ENCODE data around the gene UBE2I.
A peak's percentile ranks its signal among the peaks of the same experiment; 100 is the strongest.

UBE2I gene

DNA sequence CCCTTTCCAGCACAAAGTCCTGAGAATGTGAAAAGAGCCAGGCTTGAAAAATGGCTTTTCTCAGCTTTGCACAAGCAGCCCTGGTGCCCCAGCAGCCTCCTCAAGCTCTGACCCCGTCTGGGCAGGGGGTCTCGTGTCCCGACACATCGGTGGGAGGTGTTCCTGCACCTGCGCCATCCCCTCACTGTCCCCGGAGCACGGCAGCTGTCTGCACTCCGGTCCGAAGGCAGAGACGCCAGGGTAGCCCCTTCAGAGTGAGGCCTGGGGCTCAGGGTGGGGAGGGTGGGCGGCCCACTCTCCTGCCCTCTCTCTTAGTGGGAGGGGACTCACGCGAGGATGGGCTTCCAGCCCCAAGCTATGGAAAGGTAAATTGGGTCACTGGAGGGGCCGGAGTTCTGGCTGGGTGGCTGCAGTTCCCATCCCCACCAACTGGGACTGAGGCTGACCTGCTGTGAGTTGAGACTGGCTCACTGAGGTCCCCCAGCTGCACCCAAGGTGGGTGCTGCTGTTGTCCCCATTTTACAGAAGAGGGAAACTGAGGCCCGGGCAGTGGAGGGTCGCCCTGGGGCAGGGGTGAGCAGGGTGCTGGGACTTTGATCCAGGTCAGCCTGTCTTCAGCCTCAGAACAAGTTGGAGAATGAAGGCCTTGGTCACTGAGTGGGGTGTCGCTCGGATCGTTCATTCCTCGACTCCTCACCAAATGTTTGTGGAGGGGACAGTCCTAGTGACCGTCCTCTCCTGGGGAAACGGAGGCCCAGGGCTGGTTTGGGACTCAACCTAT is 21.7 kb downstream of the UBE2I start:
- no peak for DNase-seq

DNA sequence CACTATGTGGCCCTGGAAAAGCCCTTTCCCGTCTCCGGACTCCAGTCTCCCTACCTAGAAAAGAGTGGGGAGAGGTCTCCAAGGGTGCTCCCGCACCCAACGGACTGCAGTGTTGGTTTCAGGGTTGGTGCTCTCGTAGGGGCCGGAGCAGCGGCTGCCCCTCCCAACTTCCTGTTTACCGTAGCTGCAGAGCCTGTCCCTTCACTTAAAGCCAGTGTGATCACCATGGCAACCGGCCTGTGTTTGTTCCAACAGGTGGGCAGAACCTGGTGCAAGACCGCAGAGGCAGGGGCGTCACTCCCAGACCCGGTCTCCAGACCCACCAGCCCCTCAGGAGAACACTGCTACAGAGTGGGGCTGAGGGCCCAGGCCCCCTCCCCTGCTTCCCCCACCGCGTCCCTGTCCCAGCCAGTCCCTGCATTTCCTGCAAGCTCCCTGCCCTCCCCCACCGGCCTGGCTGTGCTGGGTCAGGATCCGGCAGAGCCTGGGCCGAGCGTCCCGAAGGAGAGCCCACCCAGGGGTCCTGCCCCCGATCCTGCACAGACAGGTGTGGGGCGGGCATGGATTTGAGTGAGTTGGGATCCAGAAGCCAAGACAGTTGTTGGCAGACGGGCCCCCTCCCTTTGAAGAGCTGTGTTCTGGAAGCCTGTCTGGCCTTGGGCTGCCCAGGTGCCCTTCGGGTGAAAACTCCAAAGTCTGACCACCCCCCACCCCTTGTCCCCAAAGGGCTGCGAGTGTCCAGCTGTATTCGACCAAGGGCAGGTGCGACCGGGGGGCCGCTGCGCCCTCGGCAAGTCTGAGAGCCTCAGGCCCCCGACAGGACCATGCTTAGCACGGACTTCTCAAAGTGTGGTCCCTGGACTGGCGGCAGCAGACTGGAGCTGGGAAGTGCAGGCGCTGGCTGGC is 22.5 kb downstream of the UBE2I start:
- DNase-seq = peak; percentile 63

DNA sequence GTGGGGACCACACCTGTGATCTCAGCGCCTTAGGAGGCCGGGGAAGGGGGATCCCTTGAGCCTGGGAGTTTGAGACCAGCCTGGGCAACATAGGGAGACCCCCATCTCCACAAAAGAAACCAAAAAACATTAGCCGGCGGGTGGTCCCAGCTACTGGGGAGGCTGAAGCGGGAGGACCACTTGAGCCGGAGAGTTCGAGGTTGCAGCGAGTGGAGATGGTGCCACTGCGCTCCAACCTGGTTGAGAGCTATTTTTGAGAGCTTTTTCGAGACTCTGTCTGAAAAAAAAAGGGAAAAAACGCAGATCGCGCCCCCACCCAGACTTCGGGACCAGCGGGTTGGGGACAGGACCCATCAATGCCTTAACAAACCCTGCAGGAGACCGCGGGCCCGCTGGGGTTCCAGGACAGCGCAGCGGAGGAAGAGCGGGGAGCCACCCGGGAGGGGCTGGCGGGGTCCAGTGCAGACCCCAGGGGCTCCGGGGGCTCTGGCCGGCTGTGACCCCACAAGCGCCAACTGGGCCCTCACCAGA is 23.2 kb downstream of the UBE2I start:
- no peak for DNase-seq

DNA sequence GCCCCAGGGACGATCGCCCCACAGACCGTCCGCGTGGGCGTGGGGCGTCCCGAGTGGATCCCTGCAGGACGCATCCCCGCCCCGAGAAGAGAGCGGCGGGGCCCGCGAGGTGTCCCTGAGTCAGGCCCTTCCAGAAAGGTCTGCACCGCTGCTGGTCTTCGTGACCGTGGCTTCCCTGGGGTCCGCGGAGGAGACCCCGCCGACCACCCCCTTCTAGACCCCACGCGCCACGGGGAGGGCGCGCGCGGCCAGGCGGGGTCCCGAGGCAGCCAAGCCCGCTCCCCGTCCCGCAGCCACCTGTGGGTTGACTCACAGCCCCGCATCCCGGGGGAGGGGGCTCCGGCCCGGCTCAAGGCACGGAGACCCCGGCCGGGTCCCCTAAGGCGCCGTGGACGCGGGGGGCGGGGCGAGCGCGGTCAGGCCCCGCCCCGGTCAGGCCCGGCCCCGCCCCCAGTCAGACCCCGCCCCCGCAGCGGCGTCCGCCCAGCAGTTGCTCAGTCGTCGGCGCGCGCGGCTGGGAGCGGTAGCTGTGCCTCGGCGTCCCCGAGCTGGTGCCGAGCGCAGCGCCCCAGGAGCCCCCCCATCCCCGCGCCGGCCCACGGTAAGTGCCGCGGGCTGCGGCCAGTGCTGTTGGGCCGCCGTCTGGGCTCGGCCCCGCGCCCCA is 23.8 kb downstream of the UBE2I start, which contains the start of gene BAIAP3:
Gene BAIAP3 (plus strand): TSS at position 497 of the 664 bp plus-strand sequence. CDS start 4,905 bp downstream, outside the sequence.
- no peak for DNase-seq

DNA sequence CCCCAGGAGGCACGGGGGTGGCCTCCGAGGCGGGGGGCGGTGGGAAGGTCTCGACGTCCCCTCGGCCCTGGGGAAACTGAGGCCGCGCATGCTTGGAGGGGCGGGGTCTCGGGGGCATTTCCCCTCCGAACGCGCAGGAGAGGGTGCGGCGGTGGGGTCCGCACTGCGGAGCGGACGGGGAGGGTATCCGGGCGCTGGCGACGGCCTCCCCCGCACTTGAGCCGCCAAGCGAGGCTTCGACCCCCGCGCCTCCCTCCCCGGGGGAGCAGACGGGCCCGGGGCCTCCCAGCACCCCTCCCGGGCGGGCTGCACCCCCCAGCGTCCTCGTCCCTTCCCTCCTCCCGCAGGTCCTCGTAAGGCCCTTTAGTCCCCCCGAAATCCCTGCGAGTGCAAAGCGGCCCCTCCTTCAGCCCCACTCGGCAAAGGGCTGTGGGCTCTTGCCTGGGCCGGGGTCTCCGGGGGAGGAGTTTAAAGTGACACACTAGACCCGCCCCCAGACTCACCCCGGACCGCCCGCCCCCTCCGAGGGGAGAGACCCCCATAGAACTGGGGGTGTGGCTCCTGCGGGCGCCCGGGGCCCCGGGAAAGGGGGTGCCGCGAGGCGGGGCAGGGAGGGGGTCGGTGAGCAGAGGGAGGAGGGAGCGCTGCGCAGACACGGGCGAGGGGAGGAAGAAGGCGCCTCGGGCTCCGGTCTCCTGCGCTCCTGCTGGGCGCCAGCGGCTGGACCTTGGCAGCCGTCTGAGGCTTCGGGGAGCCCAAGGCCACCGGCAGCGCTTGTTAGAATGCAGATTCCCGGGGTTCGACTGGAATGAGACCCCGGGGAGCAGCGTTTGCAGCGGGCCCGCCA is 24.6 kb downstream of the UBE2I start:
- DNase-seq = no peak

DNA sequence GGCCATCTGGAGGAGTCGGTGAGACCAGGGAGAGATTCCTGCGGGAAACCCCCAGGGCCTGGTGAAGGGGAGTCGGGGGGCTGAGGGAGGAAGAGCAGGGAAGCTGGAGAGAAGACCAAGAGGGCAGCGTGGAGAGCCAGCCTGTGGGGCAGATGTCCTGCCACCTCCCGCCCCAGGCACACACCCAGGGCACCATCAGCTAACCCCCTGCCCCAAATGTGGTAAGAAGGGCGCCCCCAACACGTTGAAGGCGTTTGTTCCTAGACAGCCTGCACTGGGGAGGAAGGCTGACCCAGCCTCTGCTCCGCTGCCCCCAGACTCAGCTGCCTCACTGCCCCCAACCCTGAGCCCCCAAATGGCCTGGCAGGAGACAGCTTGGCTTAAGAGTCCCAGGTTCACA is 25.3 kb downstream of the UBE2I start:
- DNase-seq = no peak

DNA sequence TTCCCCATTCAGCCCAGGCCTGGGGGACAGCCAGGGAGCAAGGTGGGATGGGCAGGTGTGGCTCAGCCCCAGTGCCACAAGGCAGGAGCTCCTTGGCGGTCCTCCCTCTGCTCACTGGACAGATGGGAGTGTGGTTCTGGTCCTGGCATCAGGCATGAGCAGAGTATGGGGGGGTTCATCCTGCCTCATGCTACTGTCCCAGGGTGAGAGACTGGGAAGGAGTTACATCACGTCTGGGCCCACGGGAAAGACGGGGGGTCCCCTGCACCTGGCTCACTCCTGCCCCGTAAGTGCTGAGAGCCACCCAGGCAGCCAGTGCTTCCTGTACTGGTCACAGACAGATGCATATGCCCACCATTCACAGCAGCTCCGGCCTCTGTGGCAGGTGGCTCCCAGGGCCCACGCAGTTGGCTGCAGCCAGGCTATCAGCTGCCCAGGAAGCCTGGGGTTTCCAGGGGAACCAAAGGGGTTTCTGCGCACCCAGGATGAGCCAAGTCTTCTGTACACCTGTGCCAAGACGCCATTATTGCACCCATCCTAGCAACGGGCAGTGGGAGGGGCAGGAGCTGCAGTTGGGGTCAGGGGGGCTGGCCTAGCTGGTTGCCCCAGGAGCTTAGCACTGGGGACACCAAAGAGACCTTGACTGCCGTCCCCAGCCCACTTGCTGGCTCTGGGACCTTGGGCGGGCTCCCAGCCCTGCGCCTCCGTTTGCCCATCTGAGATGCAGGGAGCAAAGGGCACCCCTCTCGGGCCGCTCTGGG is 26.0 kb downstream of the UBE2I start:
- DNase-seq = no peak

DNA sequence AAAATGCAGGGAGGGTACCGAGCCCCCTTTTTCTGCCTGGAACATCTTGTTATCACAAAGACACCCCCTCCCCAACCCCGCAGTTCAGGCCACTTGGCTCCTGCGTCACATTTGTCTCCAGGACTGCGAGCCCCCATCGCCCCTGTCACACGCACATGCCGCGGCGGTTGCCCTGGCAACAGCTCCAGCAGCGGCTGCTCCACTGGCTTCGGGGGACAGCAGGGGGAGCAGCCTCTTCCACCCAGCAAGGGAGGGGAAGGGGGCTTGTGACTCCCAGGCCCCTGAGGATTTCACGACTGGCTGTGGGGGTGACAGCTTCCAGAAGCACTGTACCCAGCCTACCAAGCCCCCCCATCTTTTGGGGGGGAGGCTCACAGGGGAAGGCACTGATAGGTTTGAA is 26.6 kb downstream of the UBE2I start:
- no peak for DNase-seq

DNA sequence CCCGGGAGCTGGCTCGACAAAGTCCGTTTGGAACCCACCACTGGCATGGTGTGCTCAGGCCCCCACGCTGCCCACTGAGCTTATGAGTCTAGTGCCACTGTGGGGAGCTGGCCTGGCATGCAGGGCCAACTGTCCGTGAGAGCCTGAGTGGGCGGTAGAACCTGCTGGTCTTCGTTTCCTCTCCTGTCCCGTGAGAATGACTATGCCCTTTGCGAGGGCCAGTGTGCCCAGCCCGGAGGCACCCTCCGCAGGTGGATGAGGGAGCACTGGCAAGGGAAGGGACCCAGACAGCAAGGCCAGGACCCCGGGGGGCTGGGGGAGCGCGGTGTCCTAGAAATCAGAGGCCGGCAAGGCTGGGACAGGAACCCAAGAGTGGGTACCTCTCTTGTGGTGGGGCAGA is 27.2 kb downstream of the UBE2I start:
- DNase-seq = no peak

DNA sequence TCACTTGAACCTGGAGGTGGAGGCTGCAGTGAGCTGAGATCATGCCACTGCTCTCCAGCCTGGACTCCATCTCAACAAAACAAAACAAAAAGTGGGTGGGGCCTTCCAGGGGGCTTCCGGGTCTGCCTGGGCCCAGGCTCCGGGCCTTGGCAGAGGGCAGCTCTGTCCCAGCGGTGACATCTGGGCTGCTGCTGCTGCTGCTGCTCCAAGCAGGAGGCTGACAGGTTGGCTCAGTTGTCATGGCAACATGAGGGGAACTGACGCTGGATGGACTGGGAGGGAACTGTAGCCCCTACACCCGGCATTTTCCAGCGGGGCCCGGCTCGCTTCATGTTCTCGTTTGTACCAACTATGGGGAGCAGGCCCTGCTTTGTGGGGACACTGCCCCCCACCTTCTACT is 28.1 kb downstream of the UBE2I start:
- no peak for DNase-seq

DNA sequence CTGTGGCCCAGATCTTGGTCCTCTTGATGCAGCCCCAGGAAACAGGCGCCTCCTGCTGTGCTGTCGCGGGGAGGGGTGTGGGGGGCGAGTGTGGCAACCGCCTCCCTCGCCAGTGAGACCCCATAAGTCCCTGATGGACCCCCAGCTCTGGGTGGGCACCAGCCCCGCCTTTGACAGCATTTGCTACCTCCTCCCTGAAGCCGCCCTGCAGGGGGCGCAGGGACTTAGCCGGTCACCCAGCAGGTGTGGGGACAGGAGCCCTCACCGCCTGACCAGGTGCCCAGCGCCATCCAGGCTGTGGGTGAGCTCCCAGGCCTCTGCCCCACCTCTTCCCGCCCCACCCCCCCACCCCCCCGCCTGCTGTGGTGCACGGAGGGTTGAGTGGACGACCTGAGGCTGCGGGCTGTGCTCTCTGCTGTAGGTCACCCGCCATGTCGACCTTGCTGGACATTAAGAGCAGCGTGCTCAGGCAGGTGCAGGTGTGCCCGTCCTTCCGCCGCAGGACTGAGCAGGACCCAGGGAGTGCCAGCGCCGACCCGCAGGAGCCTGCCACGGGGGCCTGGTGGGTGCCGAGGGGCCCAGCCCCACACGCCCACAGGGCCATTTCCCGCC is 28.8 kb downstream of the UBE2I start:
- DNase-seq = no peak

DNA sequence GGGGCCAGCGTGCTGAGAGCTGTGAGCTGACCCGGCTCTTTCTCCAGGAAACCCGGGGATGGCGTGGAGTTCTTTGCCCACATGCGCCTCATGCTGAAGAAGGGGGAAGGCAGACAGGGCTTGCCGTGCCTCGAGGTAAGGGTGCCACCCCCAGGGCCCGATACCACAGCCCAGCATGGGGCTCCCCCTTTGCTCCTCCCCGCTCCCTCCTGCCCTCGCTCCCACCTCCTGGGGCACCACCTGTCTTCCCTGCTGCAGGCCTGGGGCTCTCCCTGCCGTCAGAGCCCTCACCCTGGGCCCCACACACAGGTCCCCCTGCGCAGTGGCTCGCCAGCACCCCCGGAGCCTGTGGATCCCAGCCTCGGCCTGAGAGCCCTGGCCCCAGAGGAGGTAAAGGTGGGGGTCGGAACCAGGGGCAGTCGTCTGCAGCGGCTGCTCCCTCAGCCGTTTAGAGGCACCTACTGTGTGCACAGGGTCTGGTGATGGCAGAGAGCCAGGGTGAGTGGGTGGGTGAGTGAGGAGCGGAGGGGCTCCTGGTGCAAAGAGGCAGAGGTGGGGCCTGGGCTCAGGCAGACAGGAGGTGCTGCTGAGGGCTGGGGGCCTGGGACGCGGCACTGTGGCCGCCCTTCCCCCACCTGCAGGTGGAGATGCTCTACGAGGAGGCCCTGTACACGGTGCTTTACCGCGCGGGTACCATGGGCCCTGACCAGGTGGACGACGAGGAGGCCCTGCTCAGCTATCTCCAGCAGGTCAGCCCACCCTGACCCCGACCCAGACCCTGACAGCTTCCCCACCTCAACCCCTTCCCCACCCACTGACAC is 29.6 kb downstream of the UBE2I start:
- no peak for DNase-seq

DNA sequence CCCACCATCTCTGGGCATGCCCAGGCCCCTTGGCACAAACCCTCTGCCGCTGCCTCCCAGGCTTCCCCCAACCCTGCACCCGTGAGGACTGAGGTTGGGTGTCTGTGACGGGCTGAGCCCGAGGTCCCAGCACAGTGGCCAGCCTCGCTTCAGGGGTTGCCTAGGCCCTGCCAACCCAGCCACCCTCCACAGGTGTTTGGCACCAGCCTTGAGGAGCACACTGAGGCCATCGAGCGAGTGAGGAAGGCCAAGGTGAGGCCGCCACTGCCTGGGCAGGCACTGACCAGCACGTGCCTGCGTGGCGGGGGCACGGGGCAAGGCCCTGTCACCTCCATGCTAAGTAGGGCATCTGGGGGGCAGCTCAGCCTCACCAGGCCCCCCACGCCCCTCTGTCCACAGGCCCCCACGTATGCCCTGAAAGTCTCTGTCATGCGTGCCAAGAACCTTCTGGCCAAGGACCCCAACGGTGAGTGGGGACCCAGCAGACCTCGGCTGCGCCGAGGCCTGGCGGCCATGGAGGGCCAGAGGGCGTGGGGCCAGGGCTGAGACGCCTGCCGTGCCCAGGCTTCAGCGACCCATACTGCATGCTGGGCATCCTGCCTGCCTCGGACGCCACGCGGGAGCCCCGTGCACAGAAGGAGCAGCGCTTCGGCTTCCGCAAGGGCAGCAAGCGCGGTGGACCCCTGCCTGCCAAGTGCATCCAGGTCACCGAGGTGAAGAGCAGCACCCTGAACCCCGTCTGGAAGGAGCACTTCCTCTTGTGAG is 31.5 kb downstream of the UBE2I start:
- no peak for DNase-seq

DNA sequence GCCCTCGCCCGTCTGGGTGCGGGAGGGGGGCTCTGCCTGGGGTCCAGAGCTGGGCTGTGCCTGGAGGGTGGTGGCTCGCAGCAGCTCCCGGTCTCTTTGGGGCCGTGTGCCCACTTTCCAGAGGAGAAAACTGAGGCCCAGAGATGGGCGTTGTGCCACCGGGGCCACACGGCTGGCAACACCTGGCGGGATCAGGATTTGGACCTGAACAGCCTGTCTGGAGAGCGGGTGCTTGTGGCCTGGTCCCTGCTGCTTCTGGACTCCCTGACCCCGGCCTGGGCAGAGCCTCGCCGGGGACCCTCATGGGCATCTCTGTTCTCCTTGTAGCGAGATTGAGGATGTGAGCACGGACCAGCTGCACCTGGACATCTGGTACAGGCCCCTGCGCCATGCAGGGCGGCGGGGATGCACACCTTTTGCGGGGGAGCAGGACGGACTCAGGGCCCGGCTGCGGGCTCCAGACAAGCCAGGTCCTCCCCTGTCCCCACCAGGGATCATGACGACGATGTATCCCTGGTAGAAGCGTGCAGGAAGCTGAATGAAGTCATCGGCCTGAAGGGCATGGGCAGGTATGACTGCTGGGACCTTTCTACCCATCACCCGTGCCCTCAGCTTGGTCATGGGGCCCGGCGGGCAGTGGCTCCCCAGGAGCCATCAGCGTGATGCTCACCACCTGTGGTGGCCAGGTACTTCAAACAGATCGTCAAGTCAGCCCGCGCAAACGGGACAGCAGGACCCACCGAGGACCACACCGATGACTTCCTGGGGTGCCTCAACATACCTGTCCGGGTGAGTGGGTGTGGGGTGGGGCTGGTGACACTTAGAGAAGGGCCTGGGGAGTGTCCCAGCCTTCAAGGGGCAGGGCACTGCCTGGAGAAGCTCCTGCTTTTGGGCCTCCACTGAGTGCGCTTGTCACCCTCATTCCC is 32.3 kb downstream of the UBE2I start:
- no peak for DNase-seq

DNA sequence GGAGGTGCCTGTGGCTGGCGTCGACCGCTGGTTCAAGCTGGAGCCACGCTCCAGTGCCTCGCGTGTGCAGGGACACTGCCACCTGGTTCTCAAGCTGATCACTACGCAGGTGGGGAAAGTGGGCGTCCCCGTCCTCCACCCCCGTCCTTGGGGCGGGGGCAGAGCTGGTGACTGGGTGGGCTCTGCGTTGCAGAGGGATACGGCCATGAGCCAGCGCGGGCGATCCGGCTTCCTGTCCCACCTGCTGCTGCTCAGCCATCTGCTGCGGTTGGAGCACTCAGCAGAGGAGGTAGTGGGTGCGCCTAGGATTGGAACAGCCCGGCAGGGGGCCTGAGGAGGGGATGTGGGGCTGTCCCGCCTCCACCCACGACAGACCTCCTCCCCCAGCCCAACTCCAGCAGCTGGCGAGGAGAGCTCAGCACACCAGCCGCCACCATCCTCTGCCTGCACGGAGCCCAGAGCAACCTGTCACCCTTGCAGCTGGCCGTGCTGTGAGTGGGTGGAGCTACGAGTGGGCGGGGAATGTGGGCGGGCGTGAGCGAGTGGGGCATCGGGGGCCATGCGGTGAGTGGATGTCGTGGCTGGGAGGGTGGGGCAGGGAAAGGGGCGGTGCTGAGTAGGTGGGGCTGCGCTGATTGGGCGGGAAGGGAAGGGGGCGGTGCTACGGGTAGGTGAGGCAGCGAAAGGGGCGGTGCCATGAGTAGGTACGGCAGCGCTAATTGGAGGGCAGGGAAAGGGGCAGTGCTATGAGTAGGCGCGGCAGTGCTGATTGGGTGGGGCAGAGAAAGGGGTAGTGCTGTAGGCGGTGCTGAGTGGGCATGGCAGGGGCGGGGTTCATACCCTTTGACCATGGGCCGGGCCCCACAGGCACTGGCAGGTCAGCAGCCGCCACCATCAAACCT is 33.3 kb downstream of the UBE2I start:
- DNase-seq = peak; percentile 92

DNA sequence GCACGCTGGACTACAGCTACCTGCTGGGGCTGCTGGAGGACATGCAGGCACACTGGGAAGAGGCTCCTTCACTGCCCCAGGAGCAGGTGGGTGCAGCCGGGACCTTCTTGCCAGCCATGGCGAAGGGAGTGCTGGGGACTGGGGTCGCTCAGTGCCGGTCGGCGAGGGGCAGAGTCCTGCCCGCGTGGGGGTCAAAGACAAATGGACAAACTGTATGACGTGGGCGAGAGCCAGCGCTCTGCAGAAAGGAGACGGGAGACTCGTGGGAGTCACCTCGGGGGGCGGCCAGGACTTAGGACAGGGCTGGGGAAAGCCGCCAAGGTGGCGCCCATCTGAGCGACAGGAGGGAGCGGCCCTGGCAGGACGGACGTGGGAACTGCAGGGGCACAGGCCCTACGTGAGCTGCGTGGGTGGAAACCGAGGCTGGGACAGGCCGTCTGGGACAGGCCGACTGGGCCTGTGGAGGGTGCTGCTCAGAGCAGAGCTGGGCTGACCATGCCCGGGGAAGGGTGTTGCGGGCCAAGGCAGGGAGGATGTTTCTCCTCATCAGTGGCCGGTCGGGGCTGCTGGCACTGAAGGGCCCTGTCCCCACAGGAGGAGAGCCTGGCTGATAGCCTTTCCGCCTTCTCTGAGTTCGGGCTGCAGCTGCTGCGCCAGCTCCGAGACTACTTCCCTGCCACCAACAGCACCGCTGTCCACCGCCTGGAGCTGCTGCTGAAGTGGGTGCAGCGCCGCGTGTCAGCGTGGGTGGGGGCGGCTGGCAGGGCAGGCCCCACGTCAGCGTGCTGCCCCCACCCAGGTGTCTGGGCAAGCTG is 34.2 kb downstream of the UBE2I start:
- no peak for DNase-seq
